Motor neuron (in vitro differentiated cells): ENCODE data around the gene HMBS. TPM values are rescaled to one million over a fixed set of nuclear protein-coding genes. Genes with fewer than 3 reads are reported as not detected.
A peak's percentile ranks its signal among the peaks of the same experiment; 100 is the strongest.
"Not testable (repeated sequence)": the region's sequence is repeated elsewhere in the genome, so short reads cannot be mapped to it uniquely, and the experiment has no call there.

Experiments used
- ATAC-seq, 8 experiments: fragments of 200-7000 bp; cut with Tn5 transposase; replicated peaks in 6 of 8; 2 replicates each; pipeline ENCODE4 v1.8.0; 2021; ENCODE audit warnings: mild to moderate bottlenecking in 8 of 8, moderate library complexity in 8 of 8
- H3K27ac ChIP-seq, 2 donors: fragments of 250-450 bp; sonication (Bioruptor Pico); 2 replicates each; pipeline ENCODE4 v1.9.0; 2021; ENCODE audit warnings: antibody characterized with exemption in 2 of 2, mild to moderate bottlenecking in 2 of 2, moderate library complexity in 1 of 2
- H3K4me1 ChIP-seq, 2 donors: fragments of 250-450 bp; sonication (Bioruptor Pico); replicated peaks in 1 of 2; 2 replicates each; pipeline ENCODE4 v1.6.1; 2021; ENCODE audit warnings: antibody characterized with exemption in 2 of 2, mild to moderate bottlenecking in 2 of 2, moderate library complexity in 1 of 2
- H3K4me3 ChIP-seq, 5 donors: fragments of 250-450 bp; sonication (Bioruptor Pico); 2 replicates each; pipeline ENCODE4 v1.9.0; 2021; ENCODE audit warnings: antibody characterized with exemption in 5 of 5, mild to moderate bottlenecking in 5 of 5, moderate library complexity in 4 of 5
- WGBS, 10 experiments: fragments of 450-650 bp; shearing (Covaris generic); methylation state at CpG; one replicate each; pipeline ENCODE4 v1.0.0; 2022; 5-methylcytosine and 5-hydroxymethylcytosine counted together
- in situ Hi-C, 9 experiments: fragments of 400-800 bp; cut with MboI; loops; one replicate each; pipeline ENCODE4 v1.15.0; 2021; ENCODE audit warnings: low sequenced_read_pairs in 9 of 9, low pct_unique_long_range_greater_than_20kb in 2 of 9; ENCODE audit not compliant: unreplicated experiment in 9 of 9
- total RNA-seq, 8 experiments: library from RNA; unstranded; fragments of 300-600 nt; gene quantifications; 2 replicates each; pipeline versions ENCODE4 v1.2.3 to v1.2.4, GENCODE V29; 2022

The HMBS gene
- 10 to 100 TPM in 5 of 8 experiments, 1 to 10 TPM in 3; 6.0 to 46.7 (median 16.1) TPM for total RNA-seq

DNA sequence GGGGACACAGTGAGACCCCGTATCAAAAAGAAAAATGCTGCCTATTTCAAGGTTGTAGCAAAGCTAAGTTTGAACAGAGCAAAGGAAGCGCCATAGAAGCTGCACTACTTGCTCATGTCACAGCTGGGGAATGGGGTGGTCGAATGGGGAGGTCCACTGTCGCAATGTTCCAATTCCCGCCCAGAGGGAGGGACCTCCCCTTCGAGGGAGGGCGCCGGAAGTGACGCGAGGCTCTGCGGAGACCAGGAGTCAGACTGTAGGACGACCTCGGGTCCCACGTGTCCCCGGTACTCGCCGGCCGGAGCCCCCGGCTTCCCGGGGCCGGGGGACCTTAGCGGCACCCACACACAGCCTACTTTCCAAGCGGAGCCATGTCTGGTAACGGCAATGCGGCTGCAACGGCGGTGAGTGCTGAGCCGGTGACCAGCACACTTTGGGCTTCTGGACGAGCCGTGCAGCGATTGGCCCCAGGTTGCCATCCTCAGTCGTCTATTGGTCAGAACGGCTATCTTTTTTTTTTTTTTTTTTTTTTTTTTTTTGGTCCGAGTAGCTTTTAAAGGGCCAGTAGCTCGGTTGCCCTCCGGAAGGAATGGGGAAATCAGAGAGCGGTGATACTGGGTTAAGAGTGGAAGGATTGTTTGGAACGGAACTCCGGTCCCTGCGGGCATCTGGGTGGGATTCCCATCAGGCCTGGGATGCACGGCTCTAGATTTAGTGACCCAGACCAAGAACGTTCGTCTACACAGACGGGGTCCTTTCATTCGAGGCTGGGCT, at the start of gene HMBS:
Gene HMBS, plus strand, starts transcription at position 219 of the 774 bp plus-strand sequence. Its CDS starts 153 bp downstream, at position 372.
- ATAC-seq: peak; percentile 92 to 95 (median 94)
- Histone ChIP-seq H3K27ac (peak within 1 kb of the TSS; percentile 91 to 93), H3K4me1 (peaks cover 7% of the 10 kb centered on the region in 2 donors), H3K4me3 (peak within 1 kb of the TSS; percentile 84 to 97 (median 90))
- 0 to 3% (median 0%) methylated on average over 2 to 22 of the region's 45 CpGs; no CpG with 5 or more reads in 1 of the 10 experiments for WGBS, 10 experiments
- in situ Hi-C loops: no loop called here

DNA sequence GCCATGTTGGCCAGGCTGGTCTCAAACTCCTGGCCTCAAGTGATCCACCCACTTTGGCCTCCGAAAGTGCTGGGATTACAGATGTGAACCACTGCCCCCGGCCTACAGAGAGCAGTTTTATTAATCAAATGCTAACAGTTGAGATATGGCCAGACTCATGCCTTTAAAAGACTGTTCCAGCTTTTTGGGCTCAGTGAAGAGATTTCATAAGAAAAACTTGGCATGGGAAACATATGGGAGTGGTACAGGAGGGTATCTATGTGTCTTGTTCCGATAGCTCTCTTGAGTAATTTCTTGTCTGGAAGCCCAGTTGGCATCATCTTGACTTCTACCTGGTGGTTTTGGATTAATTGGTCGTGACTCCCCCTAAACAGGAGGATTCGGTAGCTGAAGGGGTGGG, 45.8 kb upstream of the HMBS start:
- no peak for ATAC-seq
- Histone ChIP-seq H3K4me3 (no peak overlapping the region), H3K27ac (no peak overlapping the region), H3K4me1 (no peaks in the 10 kb centered on the region)
- in situ Hi-C loops: no loop called here
- 83 to 100% (median 98%) methylated on average over 1 to 3 of the region's 5 CpGs; no CpG with 5 or more reads in 4 of the 10 experiments for WGBS, 10 experiments

DNA sequence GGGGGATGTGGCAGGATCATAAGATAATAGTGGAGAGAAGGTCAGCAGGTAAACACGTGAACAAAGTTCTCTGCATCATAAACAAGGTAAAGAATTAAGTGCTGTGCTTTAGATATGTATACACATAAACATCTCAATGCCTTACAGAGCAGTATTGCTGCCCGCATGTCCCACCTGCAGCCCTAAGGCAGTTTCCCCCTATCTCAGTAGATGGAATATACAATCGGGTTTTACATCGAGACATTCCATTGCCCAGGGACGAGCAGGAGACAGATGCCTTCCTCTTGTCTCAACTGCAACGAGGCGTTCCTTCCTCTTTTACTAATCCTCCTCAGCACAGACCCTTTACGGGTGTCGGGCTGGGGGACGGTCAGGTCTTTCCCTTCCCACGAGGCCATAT, 45.2 kb upstream of the HMBS start:
- H3K27ac ChIP-seq: not testable (repeated sequence)

DNA sequence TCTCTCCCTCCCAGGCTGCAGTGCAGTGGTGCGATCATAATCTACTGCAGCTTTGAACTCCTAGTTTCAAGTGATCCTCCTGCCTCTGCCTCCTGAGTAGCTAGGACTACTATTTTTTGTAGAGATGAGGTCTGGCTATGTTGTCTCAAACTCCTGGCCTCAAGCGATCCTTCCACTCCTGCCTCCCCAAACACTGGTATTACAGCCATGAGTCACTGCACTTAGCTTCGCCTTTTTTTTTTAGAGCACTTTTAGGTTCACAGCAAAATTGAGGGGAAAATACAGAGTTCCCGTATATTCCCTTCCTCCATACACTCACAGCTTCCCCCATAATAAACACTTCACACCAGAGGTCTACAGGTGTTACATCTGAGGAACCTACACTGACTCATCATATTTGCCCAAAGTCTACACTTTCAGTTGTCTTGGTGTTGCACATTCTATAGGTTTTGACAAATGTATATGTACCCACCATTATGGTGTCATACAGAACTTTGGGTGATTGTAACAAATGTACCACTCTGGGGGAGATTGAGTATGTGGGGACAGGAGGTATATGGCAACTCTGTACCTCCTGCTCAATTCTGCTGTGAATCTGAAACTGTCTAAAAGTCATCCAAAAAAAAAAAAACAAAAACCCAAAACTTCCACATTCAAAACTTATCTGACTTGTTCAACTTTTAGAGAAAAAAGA, 42.7 kb upstream of the HMBS start:
- Histone ChIP-seq H3K4me3 (no peak overlapping the region), H3K4me1 (no peaks in the 10 kb centered on the region), H3K27ac (no peak overlapping the region)
- ATAC-seq: no peak
- in situ Hi-C loops: no loop called here
- WGBS, 10 experiments: 80 to 100% (median 93%) methylated on average over 2 to 3 of the region's 4 CpGs; no CpG with 5 or more reads in 3 of the 10 experiments

More for the DNA sequence above, 45.2 kb upstream of the HMBS start:
- H3K4me3 ChIP-seq, ATAC-seq, in situ Hi-C loops, H3K4me1 ChIP-seq: not testable (repeated sequence)
- 40 to 100% (median 86%) methylated on average over 1 of the region's 11 CpGs; no CpG with 5 or more reads in 7 of the 10 experiments for WGBS, 10 experiments

DNA sequence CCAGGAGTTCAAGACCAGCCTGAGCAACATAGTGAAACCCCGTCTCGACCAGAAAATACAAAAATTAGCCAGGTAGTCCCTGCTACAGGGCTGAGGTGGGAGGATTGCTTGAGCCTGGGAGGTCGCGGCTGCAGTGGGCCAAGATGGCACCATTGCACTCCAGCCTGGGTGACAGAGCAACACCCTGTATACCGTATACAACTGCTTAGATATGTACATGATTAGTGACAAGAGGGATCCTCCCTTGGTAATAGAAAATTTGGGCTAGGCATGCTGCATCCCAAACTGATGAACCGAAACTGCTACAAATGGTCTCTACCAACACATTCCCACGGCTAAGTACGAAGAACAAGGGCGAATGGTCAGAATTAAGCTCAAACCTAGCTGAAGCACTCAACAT, 41.8 kb upstream of the HMBS start:
- WGBS, 10 experiments: 60 to 100% (median 88%) methylated on average over 1 to 7 of the region's 9 CpGs; no CpG with 5 or more reads in 1 of the 10 experiments

DNA sequence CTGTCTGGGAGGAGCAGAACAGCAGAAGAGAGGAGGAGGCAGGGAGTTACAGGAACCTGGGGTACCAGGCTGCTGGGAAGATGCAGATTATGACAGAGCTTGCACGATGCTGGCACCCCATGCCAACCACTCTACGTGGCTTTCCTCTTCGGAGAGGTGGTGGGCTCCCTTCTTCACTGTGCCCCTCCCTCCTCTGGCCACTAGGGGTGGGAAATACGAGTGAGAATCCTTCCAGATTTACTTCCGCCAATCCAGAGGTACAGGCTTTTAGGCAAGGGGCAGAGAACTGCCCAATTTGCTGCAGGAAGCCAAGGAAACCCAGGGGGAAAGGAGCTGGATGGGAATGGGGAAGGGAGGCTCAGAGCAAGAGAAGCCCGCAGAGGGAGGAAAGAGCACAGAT, 40.0 kb upstream of the HMBS start:
- H3K4me1 ChIP-seq: no peaks in the 10 kb centered on the region
- in situ Hi-C loops: no loop called here
- WGBS, 10 experiments: 66 to 100% (median 85%) methylated on average over 1 to 4 of the region's 6 CpGs; no CpG with 5 or more reads in 4 of the 10 experiments
- H3K4me3 ChIP-seq: no peak overlapping the region
- peak in 4 of 8 experiments; percentile 8 to 15 (median 14) for ATAC-seq
- H3K27ac ChIP-seq: no peak overlapping the region

More for the DNA sequence above, 41.8 kb upstream of the HMBS start:
- in situ Hi-C loops: no loop called here
- Histone ChIP-seq H3K4me1 (no peaks in the 10 kb centered on the region), H3K27ac (no peak overlapping the region), H3K4me3 (no peak overlapping the region)
- ATAC-seq: peak in 3 of 8 experiments; percentile 21 to 66 (median 60)

DNA sequence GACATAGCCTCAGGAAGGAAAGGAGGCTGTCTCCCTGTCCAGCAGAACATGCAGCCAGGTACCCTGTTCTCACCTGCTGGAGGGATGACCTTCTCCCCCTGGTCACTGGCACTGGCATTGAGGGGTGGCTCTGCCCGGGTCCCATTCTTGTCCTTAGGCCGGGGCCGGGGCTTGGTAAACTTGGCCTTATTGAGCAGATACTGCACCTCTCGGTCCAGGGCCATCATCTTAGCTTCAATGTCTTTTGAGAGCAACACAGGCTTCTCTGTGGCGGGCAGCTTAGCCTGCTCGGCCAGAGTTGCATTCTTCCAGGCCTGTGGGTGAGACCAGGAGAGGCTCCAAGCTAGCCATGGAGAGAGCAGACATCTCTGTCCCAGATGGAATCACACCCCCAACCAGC, 38.2 kb upstream of the HMBS start:
- Histone ChIP-seq H3K27ac (no peak overlapping the region), H3K4me1 (no peaks in the 10 kb centered on the region), H3K4me3 (no peak overlapping the region)
- in situ Hi-C loops: no loop called here
- no peak for ATAC-seq
- 80 to 100% (median 100%) methylated on average over 1 to 3 of the region's 6 CpGs; no CpG with 5 or more reads in 5 of the 10 experiments for WGBS, 10 experiments

DNA sequence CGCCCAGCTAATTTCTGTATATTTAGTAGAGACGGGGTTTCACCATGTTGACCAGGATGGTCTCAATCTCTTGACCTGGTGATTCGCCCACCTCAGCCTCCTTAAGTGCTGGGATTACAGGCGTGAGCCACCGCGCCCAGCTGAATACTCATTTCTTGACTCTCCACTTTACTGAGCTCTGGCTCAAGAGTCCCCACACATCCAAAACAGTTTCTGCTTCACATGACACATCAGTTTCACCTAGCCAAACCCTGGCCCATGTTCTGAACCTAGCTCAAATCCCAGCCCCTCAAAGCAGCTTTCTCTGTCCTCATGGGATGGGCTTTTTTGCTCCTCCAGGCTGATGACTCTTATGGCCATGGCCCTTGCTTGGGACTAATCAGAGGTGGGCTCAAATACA, 37.5 kb upstream of the HMBS start:
- in situ Hi-C loops: no loop called here
- no peak overlapping the region for H3K27ac ChIP-seq
- ATAC-seq: no peak
- WGBS, 10 experiments: 90 to 100% (median 97%) methylated on average over 1 to 5 of the region's 6 CpGs; no CpG with 5 or more reads in 4 of the 10 experiments
- no peaks in the 10 kb centered on the region for H3K4me1 ChIP-seq
- H3K4me3 ChIP-seq: no peak overlapping the region

DNA sequence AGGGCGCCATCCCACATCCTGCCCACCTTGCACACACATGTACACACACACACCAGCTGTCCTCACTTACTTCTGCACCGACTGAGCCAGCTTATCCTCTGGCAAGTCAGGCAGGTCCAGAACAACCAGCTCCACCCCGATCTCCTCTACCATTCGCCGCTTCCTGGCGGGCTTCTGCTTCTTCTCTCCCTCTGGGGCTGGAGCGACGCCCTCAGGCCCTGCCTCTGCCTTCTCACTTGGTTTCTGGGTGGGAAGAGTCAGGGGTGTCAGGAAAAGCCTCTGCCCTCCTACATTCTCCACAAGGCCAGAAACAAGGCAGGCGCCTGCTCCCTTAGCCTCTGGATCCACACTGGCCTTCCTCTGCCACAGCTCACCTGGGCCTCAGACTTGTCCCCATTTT, 36.0 kb upstream of the HMBS start:
- WGBS, 10 experiments: 62 to 100% (median 96%) methylated on average over 3 to 8 of the region's 9 CpGs; no CpG with 5 or more reads in 6 of the 10 experiments
- no peak for ATAC-seq
- no peaks in the 10 kb centered on the region for H3K4me1 ChIP-seq
- H3K27ac ChIP-seq: no peak overlapping the region
- no peak overlapping the region for H3K4me3 ChIP-seq
- in situ Hi-C loops: no loop called here

DNA sequence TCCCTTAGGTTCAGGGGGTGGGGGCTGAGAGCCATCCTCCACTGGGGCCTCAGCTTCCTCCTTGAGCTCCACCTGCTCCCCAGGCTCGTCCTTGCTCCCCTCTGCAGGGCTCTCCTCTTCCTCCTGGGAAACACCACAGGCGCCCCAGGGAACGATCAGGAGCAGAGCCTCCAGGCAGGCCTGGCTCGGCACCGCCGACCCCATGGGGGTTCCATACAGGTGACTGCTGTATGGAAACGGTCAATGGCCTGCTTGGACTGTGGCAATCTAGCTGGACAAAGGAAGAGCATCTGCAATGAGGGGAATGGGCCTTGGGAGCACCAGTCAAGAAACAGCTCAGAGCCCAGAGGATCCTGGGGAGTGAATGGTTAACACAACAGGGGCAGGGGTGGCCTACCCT, 35.6 kb upstream of the HMBS start:
- Histone ChIP-seq H3K27ac (no peak overlapping the region), H3K4me3 (no peak overlapping the region), H3K4me1 (no peaks in the 10 kb centered on the region)
- peak in 1 of 8 experiments; percentile 10 for ATAC-seq
- 92 to 100% (median 95%) methylated on average over 2 to 5 of the region's 7 CpGs; no CpG with 5 or more reads in 7 of the 10 experiments for WGBS, 10 experiments
- in situ Hi-C loops: no loop called here

DNA sequence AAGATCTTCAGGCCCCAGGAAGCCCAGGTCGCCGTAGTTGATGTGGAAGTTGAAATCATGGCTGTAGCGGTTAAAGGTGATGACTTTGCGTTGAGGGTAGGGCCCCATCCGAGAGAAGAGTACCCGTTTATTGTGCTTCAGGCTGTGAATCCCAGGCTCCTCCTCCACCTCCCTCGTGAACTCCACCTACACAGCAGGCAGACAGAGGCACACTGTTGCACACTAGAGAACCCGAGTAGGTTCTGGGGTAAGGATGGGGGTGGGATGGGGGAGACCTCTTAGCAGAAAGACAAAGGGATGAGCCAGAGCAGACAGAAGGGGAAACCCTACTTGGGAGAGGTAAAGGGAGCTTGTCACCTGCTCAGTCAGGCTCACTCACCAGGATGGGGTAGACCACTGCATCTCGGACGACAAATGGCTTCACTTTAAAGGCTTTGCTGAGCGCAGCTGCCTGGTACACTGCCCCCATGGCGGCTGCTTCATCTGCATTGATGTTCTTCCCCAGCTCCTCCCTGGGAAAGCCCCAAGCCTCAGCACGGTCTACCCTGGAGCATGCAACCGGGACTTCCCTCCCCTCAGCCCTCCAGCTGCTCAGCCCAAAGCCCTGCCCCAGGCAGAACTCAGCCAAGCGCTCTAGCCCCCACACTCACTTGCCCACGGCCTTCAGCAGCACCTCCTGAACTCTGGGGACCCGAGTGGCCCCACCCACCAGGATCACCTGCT, 33.1 kb upstream of the HMBS start:
- in situ Hi-C loops: no loop called here
- peak in 1 of 8 experiments; percentile 5 for ATAC-seq
- 60 to 100% (median 86%) methylated on average over 1 to 5 of the region's 17 CpGs; no CpG with 5 or more reads in 6 of the 10 experiments for WGBS, 10 experiments
- Histone ChIP-seq H3K27ac (no peak overlapping the region), H3K4me1 (peaks cover 7% of the 10 kb centered on the region in 2 donors), H3K4me3 (no peak overlapping the region)

DNA sequence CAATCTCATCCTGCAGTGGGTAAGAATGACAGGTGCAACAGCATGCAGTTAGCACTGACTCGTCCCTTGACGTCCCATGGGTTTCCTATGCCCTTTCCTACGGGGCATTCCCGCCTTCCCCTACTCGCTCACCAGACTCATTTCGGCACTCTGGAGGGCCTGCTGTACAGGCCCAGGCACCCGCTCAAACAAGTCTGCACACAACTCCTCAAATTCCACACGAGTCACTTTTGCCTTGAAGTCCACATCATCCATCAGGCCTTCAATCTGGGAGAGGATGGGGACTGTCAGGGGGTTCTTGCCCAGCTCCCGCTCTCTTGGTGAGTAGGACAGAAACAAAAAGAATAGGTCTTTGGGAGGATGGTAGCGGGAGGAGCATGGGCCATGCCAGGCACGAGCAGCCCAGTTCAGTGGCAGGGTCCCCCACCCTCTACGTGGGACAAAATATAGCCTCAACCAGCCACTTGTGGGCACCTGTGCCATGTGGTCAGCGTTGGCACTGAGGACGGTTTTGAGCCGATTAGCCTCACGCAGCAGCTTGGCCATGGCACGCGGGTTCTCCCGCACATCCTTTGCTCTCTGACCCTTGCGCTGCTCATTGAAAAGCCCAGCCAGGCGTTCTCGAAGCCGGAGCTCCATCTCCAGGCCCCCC, 32.4 kb upstream of the HMBS start:
- ATAC-seq: no peak
- 93 to 100% (median 96%) methylated on average over 6 to 14 of the region's 23 CpGs; no CpG with 5 or more reads in 3 of the 10 experiments for WGBS, 10 experiments
- in situ Hi-C loops: no loop called here

More for the DNA sequence above, 32.4 kb upstream of the HMBS start:
- Histone ChIP-seq H3K4me1 (peaks cover 7% of the 10 kb centered on the region in 2 donors), H3K27ac (no peak overlapping the region), H3K4me3 (no peak overlapping the region)
